ENCODE results near the gene FCF1.

GRCh38 chr14:74712499-74713394, at the start of gene FCF1, which contains the start of gene AREL1:
- TF ChIP-seq EZH2phosphoT487 (IDR thresholded peaks at IDR 0.05; ENCODE audit: low read depth, severe bottlenecking, unreplicated experiment) (no peak), EZH2 (IDR thresholded peaks at IDR 0.05; ENCODE audit: borderline replicate concordance) (no peak)
- TF ChIP-seq, protein P1, sequence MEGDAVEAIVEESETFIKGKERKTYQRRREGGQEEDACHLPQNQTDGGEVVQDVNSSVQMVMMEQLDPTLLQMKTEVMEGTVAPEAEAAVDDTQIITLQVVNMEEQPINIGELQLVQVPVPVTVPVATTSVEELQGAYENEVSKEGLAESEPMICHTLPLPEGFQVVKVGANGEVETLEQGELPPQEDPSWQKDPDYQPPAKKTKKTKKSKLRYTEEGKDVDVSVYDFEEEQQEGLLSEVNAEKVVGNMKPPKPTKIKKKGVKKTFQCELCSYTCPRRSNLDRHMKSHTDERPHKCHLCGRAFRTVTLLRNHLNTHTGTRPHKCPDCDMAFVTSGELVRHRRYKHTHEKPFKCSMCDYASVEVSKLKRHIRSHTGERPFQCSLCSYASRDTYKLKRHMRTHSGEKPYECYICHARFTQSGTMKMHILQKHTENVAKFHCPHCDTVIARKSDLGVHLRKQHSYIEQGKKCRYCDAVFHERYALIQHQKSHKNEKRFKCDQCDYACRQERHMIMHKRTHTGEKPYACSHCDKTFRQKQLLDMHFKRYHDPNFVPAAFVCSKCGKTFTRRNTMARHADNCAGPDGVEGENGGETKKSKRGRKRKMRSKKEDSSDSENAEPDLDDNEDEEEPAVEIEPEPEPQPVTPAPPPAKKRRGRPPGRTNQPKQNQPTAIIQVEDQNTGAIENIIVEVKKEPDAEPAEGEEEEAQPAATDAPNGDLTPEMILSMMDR (IDR thresholded peaks at IDR 0.05; ENCODE audit: poor library complexity) = no peak
